ENCODE results near the gene PLEKHA6. TPM values are rescaled to one million over a fixed set of nuclear protein-coding genes. Genes with fewer than 3 reads are reported as not detected.

PLEKHA6 gene
- total RNA-seq, 1 experiment from 2014 or later, result 2.1 TPM

GRCh38 chr1:204218552-204218951, 141.2 kb downstream of the PLEKHA6 start:
- no peak overlapping the region for H3T11ph ChIP-seq (ENCODE audit: low read length)
- no peak overlapping the region for H4K8ac ChIP-seq (replicated peaks; ENCODE audit: insufficient read length, low read depth, low read length)
- H3K79me2 ChIP-seq (ENCODE audit: insufficient read depth, low read length), result no peaks in the 10 kb centered on the region
- no peaks in the 10 kb centered on the region for H3K79me1 ChIP-seq (ENCODE audit: insufficient read depth, low read depth, low read length, poor library complexity, severe bottlenecking)
- H4K91ac ChIP-seq (ENCODE audit: insufficient read length, low read depth, low read length), result no peak overlapping the region
- no peak overlapping the region for H4K5ac ChIP-seq (ENCODE audit: insufficient read length, low read depth, low read length)
- no peak overlapping the region for H3K9ac ChIP-seq (ENCODE audit: extremely low read depth, insufficient read length, low read length)
- no peak overlapping the region for H3K4me3 Mint-ChIP-seq
- H2BK12ac ChIP-seq (ENCODE audit: insufficient read length, low read depth, low read length), result no peak overlapping the region
- H3K23me2 ChIP-seq (ENCODE audit: insufficient read length, low read depth, low read length, poor library complexity, severe bottlenecking), result peaks cover 7% of the 10 kb centered on the region
- H3K27ac Mint-ChIP-seq, result peak overlapping the region in 1 of 3 experiments; percentile 54; a peak in 1 of 7 replicates
- no peak for TF ChIP-seq CTCF (conservative IDR thresholded peaks at IDR 0.05)
- H4K20me1 ChIP-seq (ENCODE audit: control insufficient read depth, insufficient read depth, insufficient read length), result no peaks in the 10 kb centered on the region
- H3K9me3 ChIP-seq (ENCODE audit: control insufficient read depth, low read depth, low read length), result no peaks in the 10 kb centered on the region
- peaks cover 3% of the 10 kb centered on the region; the same call in 1 of the 2 replicates for H3K4me1 ChIP-seq (ENCODE audit: insufficient read depth, low read length)
- peaks cover 6% of the 10 kb centered on the region for H3K27me3 Mint-ChIP-seq (ENCODE audit: low read depth)
- H2BK15ac ChIP-seq (ENCODE audit: low read depth, low read length), result no peak overlapping the region
- H3K9me3 Mint-ChIP-seq, result no peaks in the 10 kb centered on the region
- H2BK20ac ChIP-seq (ENCODE audit: low read depth, low read length, poor library complexity, severe bottlenecking), result no peak overlapping the region
- no peaks in the 10 kb centered on the region for H3K27me3 ChIP-seq (ENCODE audit: insufficient read depth, low read length)
- no peak overlapping the region for H3K23ac ChIP-seq (ENCODE audit: insufficient read length, low read depth, low read length)
- no peaks in the 10 kb centered on the region; a peak in 1 of 7 replicates for H3K36me3 Mint-ChIP-seq (ENCODE audit: insufficient read depth in 1 of 3, low read depth in 3 of 3)
- no peak for DNase-seq
- no peak overlapping the region for H3K56ac ChIP-seq (ENCODE audit: insufficient read length, low read depth, low read length)
- no peak overlapping the region for H3K4me2 ChIP-seq (ENCODE audit: insufficient read depth, insufficient read length, low read length)
- H2AK5ac ChIP-seq (ENCODE audit: insufficient read length, low read length), result no peak overlapping the region
- peaks cover 8 to 14% of the 10 kb centered on the region in 2 experiments; a peak in 2 of 4 replicates for H3K4me1 Mint-ChIP-seq
- WGBS (ENCODE audit: extremely low coverage, insufficient read length, low lambda C conversion rate), result no CpG with 5 or more reads among the region's 2 CpGs
- H2AFZ ChIP-seq (ENCODE audit: low read length), result no peak overlapping the region
- H3K4ac ChIP-seq (ENCODE audit: low read depth, low read length), result no peak overlapping the region
- no peak overlapping the region for H2BK5ac ChIP-seq (ENCODE audit: insufficient read length, low read length)
- no peak overlapping the region for H3K18ac ChIP-seq (ENCODE audit: insufficient read length, low read depth, low read length)
- H3K14ac ChIP-seq (ENCODE audit: insufficient read depth, low read length), result no peak overlapping the region
- no peak overlapping the region for H2BK120ac ChIP-seq (ENCODE audit: low read depth, low read length, poor library complexity, severe bottlenecking)
- no peak overlapping the region for H3K27ac ChIP-seq (ENCODE audit: insufficient read length, low read depth, low read length)
